GM18499 (cell line): ENCODE measurements around the gene DIMT1.

Experiments
- ATAC-seq: cut with Tn5 transposase; IDR thresholded peaks from one replicate; pipeline ENCODE4 v1.9.1; 2021; ENCODE audit warnings: moderate number of reproducible peaks; ENCODE audit not compliant: insufficient read depth, unreplicated experiment

DIMT1 gene

DNA sequence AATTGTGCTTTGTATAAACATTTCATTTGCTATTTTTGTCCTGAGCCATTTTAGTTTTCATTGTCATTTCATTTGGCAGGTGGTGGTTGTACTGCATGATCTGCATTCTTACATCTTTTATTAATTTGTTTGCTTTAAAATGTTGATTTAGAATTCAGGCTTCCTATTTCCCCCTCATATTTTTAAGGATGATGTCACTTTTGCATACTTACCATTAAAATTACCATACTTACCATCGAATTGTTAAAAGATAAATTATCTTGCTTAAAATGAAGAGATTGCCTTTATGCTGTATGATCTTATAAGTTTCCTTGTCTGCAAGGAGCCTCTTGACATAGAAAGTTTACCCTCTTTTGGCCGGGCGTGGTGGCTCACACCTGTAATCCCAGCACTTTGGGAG, 31.1 kb downstream of the DIMT1 start:
- no peak for ATAC-seq

DNA sequence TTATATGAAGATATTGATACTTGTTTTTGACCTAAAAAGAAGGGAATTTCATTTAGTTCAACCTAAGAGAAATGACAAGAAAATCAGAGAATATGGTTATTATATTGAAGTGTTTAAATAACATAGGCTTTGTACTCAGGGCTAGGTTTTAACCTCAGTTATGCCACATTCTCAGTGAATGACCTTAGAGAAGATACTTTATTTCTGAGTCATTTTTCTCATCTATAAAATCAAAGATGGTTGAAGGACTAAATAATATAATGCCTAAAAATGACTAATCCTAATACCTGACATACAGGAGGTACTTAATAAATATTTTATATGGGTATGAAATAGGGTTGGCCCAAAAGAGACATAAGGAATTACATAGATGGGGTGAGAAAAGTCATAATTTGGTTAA, 32.3 kb downstream of the DIMT1 start:
- ATAC-seq, result no peak

- ATAC-seq, result no peak
These were observed 34.7 kb downstream of the DIMT1 start for GRCh38 chr5:62369039-62369438.

- ATAC-seq, result no peak
These were observed 41.0 kb downstream of the DIMT1 start for GRCh38 chr5:62362701-62363100.

DNA sequence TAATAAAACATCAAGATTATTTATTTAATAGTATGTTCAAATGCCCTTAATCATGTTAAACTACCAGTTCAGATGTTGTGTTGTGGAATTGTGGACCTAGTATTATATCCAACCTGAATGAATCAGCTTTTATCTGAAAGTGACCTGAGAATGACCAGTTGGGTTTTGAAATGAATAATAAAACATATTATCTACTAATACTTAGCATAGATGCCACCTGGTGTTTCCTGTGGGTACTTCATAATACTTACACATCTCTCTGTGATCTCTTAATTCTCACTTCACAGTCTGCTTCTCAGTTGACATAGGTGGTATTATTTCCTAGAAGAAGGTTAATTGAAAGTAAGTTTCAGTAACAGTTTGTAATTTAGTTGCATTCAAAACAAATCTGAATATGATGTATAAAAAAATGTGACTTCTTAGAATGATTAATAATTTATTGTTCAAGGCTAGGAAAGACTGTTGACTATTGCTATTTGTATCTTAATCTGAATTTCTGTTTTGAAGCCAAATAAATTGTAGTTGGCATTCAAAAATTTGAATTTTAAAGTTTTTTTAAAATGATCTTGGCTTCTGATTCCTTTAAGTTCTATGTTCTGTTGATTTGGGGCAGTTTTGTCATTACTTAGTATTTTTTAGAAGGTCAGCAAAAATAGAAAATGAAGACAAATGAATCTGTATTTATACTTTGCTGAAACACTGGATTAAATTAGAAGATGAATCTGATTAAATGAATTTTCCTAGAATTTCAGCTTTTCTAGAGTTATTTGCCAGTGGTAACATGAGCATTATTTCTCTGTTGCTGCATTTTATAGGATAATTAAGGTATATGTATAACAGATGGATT, 49.5 kb downstream of the DIMT1 start:
- peak; percentile 85 for ATAC-seq

GRCh38 chr5:62348723-62349481, 54.8 kb downstream of the DIMT1 start:
- ATAC-seq, result no peak

- ATAC-seq, result no peak
These were observed 55.8 kb downstream of the DIMT1 start for GRCh38 chr5:62347928-62348327.

- ATAC-seq, result no peak
These were observed 57.0 kb downstream of the DIMT1 start for GRCh38 chr5:62346748-62347147.

GRCh38 chr5:62343428-62343827, 60.3 kb downstream of the DIMT1 start:
- no peak for ATAC-seq

GRCh38 chr5:62342476-62342837, 61.2 kb downstream of the DIMT1 start:
- peak; percentile 21 for ATAC-seq

- peak; percentile 43 for ATAC-seq
These were observed 61.8 kb downstream of the DIMT1 start for GRCh38 chr5:62341783-62342475.

DNA sequence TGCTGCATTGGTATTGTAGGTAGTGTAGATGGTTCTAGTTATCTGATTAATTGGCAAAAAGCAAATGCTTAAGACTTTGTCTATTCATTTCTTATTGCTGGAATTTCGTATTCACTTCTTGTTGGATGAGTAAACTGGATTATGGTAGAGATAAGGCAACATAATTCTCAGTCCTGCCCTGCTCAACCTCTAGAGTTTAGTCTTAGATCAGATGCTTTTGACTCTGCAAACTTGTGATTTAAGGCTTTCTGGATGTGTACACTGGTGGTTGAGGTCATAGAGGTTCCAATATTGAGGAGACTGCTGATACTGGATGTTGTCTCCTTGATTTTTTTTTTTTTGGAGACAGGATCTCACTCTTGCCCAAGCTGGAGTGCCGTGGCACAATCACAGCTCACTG, 62.7 kb downstream of the DIMT1 start:
- ATAC-seq, result no peak

- no peak for ATAC-seq
These were observed 63.3 kb downstream of the DIMT1 start for GRCh38 chr5:62340392-62340791.
